GDM1 (cell line): Measurements from ENCODE around the gene TF.

Experiments used
- DNase-seq: peaks from one replicate; lab custom pipeline; 2025; lab: John Stamatoyannopoulos, UW

Gene TF

GRCh38 chr3:133837487-133838295, 91.5 kb downstream of the TF start:
- DNase-seq = no peak

- DNase-seq = no peak
Observed at GRCh38 chr3:133838296-133838789, 92.2 kb downstream of the TF start.

DNA sequence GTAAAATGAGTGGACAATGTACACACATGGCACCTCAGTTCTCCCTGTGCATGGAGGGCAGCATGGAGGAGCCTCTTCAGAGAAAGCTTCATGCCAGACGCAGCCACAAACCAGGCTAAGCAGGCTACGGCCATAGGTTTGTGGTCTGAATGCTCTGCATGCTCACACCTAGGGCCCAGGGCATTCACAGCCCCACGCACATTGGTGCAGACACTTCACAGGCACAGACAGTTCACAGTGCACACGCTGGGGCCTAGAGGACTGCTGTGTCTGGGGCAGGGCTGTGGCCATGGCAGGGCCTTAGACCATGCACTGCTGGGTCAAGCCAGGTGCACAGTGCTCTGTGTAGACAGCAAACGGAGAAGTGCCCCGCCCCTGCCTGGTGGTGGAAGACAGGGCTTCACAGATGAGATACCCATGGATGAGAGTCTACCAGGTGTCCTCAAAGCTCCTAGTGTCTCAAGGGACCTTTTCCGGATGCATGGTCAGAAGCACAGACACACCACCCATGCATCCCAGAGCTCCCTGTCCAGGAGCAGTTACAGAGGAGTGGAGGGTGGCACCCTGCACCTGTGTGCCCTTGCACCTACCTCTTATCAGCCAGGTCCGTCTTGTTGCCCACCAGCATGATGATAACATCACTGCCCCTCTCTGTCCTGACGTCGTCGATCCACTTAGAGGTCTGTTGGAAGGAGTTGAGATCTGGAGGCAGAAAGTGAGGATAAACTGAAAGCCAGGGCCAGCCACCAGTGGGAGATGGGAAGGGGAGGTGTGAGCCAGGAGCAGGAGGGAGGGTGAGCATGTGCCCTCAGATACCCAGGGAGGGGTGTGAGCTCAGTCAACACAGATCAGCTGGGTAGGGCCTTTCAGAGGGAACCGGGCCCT, 93.0 kb downstream of the TF start:
- no peak for DNase-seq

DNA sequence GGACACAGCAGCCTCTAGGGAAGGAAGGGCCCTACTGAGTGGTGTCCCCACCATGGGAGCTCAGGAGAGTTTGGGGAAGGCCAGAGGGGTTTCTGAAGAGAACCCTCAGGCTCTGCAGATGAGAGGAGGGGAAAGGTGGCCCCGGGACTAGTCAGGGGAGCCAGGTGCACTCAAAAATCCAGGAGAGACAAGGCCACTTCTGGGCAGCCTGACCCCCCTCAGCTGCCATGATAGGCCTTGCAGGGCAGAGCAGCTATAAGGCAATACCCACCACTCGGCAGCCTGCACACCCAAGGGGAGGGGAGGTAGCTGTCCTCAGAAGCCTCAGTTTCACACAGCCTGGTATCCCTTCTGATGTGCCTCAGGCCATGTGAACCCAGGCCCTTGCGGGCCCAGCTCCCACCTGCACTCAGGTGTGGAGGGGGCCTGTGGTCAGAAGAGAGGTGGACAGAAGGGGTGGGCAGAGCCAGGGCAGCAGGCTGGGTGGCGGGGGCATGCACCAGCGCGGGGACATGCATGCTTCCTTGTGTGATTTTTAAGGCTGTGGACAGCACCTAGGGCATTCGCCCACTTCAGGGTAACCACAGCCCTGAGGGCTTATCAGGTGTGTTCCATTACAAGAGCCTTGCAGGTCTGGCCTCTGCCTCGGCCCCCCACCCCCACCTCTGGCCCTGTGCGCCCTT, 94.0 kb downstream of the TF start:
- DNase-seq = no peak

DNA sequence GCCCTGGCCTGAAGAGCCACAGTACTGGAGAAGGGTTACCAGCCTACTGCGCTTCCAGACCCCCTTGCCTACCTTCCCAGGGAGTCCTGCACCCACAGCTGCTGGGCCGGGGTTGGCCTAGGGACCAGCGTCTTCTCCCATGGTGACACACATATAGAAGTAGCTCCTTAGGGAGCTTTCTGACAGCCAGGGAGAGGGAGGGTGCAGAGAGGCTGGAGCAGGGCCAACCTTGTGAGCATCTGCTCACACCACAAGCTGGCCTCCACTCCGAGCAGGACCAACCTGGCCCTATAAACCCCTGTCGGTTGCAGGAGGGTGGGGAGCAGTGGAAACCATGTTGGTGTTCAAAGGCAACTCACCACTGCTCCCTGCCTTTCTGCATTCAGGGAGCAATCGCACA, 94.6 kb downstream of the TF start:
- DNase-seq = no peak

- no peak for DNase-seq
Observed at GRCh38 chr3:133841196-133841595, 95.0 kb downstream of the TF start.

DNA sequence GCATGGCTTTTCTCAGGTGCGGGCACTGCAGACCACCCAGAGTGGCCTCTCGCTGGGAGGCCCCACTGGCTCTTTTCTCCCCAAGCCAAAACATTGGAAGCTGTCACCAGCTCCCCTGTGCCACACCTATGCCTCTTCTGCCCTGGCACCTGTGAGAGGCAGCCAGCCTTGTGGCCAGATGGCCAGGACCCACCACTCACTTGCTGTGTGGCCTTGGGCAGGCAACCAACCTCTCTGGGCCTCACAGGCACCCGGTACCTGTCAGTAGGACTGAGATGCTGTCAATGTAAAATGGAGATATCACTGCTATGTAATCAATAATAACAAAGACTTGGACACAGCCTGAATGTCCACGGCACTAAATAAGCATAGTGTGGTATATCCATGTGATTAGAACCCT, 96.0 kb downstream of the TF start:
- DNase-seq = no peak

- no peak for DNase-seq
Observed at GRCh38 chr3:133843634-133844033, 97.4 kb downstream of the TF start.

GRCh38 chr3:133845127-133845526, 98.9 kb downstream of the TF start:
- no peak for DNase-seq
